Posterior cingulate gyrus (tissue), 11 donors: ENCODE results near the gene SCD.

ENCODE experiments used
- DNase-seq, 10 donors: peaks; one replicate each; pipeline versions ENCODE4 v3.0.0 to v3.0.0-alpha.2; 2020 to 2021; ENCODE audit warnings: mixed read lengths in 3 of 10
- intact Hi-C: fragments of 100-400 bp; cut with DNase I; formaldehyde crosslinking; loops from one replicate; pipeline ENCODE4 v1.15.1; 2023

Gene SCD

DNA sequence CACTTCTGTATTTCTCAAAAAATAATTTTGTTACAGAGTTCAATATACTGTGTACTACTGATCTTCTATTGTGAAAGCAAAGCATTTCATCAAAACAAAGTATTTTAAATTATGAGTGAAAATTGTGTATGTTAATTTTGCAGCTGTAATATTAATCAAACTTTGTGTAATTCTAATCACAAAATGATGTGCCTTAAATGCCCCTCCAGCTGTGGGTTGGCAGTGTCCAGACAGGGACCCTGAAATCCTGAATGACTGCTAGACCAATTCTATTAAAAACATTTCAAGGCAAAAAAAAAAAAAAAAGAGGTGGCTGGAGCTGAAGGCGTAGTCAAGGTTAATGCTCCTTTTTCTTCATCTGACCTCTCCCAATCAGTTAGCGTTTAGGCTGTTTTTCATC, 36.2 kb downstream of the SCD start:
- intact Hi-C loops, result no loop called here
- no peak for DNase-seq

DNA sequence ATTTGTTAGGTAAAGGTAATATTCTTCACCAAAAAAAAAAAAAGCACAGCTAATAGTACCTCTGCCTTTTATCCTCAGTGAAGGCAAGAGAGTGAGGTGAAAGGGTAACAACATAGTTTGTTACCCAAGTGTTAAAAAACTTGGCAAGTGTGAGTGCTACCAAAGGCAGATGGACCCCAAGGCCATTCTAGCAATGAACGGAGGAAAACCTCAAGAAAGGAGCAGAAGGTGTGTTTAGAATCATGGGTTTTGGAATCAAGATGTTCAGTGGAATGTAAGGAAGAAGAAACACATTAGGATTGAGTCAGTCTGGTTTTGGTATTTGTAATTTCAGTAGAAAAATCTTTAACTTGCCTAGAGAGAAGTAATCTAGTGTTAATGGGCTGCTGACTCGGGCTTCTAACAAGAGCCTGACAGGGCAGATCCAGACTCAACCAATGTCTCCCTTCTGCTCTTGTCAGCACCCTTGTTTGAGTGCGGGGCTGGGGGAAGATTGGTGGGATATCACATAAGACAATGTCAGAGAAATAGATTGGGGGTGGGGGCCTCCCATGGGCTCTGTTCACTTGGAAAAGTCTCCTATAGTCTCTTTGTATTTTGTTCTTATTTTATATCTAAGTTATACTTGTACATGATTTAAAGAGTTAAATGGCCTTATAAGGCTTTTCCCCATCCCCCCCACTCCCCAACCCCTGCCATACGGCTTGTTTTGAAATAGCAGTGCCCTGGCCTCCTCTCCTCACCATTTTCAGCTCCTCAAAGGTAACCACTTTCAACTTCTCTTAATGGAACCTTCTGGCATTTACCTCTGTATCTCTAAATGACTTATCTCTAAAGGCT, 44.4 kb downstream of the SCD start:
- no peak for DNase-seq
- intact Hi-C loops, result no loop called here

DNA sequence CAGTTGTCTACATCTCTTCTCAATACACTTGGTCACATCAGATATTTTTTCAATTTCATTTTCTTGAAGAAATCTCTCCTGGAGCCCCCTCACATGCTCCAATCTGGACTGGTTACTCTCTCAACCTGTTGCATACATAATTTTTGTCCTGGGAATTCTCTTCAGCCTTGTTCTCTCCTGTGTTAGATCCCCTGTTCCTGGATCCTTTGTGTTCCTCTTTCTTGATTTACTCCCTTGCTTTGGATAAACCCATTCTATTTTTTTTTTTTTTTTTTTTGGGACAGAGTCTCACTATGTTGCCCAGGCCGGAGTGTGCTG, 45.6 kb downstream of the SCD start:
- no peak for DNase-seq
- intact Hi-C loops, result no loop called here

DNA sequence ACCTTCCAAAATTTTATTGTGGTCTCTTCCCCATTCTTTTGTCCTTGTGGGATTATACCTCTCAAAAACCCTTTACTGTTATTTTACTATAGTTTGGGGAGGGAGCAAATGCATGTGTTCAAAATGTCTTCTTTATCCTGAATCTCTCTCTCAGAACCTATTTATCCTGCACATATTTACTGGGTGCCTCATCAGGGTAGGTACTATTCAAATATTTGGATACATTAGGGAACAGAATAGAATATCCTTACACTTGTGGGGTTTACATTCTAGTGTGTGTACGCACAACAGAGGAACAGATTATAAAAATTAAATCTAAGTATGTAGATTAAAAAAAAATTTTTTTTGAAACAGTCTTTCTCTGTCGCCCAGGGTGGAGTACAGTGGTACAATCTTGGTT, 48.6 kb downstream of the SCD start:
- DNase-seq, result no peak
- intact Hi-C loops, result no loop called here

DNA sequence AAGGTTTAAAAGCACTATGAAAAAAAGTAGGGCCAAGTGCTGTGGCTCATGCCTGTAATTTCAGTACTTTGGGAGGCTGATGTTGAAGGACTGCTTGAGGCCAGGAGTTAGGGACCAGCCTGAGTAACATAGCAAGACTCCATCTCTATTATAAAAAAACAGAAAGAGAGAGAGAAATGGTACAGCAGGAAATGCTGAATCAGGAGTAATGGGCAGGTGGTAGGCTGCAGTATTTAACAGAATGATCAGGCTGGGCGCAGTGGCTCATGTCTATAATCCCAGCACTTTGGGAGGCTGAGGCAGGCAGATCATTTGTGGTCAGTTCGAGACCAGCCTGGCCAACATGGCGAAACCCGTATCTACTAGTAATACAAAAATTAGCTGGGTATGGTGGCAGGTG, 49.6 kb downstream of the SCD start:
- DNase-seq, result no peak
- intact Hi-C loops, result no loop called here

DNA sequence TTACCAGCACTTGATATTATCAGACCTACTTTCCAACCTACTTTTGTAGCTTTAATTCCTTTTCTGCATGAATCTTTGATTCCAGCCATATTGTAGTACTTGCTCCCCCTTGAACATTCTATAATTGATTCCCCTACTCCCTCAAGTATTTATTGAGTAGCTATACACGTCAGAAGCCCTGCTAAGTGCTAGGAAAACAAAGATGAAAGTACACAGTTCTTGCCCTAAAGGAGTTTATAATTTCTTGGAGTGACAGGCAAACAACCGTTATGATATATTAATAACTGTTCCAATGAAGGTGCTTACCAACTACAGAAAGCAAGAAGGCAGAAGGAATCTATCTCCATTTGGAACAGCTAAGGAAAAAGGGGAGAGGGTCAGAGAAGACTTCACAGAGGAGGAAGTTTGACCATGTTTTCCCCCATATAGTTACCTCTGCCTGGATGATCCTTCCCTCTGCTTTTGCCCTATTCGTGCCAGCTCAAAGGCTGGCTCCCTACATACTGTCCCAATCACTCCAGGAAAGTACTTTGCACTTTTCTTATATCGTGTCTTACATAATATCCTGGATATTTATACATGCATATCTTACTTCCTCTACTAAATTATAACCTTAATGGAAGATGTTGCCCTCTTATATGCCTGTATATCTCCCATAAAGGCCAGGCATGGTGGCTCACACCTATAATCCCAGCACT, 54.7 kb downstream of the SCD start:
- no peak for DNase-seq
- intact Hi-C loops, result no loop called here

DNA sequence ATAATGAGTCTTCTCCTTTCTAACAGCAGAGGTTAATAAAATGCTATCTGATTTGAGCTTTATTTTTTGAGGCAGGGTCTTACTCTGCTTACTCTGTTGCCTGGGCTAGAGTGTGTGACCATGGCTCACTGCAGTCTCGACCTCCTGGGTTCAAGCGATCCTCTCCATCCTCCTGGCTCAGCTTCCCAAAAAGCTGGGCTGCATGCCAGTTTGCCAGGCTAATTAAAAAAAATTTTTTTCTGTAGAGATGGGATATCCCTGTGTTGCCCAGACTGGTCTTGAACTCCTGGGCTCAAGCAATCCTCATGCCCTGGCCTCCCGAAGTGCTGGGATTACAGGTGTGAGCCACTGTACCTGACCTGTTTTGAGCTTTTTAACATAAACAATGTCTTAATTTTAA, 56.7 kb downstream of the SCD start:
- no peak for DNase-seq
- intact Hi-C loops, result no loop called here

DNA sequence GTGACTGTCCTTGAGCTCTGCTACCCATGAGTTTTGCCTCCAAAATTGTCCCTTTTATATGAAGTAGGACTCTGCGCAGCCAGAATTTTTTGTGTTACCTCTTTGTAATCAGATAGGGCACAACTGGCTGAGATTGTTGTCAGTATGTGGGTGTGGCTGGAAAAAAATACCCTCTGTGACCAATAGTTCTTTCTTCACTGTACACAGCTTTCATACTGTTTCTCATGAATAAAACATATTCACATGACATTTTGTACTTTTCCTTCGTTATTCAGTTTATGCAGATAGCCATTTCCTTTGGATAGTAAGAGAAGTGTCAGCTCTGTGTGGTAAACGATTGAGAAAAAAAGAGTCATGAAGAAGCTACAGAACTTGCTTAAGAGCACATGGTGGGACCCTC, 66.1 kb downstream of the SCD start:
- DNase-seq, result no peak
- intact Hi-C loops, result no loop called here
